GM21576 (cell line): ENCODE data around the gene NRXN2.
A peak's percentile ranks its signal among the peaks of the same experiment; 100 is the strongest.
"Not testable (repeated sequence)": the region's sequence is repeated elsewhere in the genome, so short reads cannot be mapped to it uniquely, and the experiment has no call there.

ENCODE experiments used
- ATAC-seq: cut with Tn5 transposase; IDR thresholded peaks from one replicate; pipeline ENCODE4 v1.9.1; 2021; ENCODE audit warnings: mild to moderate bottlenecking, moderate library complexity; ENCODE audit not compliant: unreplicated experiment

NRXN2 gene

DNA sequence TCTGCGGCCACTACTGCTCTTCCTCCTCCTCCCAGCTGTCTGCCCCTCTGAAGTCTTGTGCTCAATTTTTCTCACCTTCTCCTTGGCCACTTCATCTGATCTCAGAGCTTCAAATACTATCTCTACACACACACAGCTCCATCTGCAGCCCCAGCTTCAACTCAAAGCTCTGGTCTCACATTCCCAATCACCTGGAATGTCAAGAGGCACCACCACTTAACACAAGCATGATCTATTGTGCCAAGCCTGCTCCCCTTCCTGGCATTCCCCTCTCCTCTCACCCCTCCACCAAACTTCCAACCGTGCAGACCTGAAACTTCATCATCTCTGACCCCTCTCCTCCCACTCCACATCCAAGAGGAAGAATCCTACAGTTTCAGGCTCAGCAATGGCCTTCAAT lies 17.5 kb downstream of the NRXN2 start:
- no peak for ATAC-seq

DNA sequence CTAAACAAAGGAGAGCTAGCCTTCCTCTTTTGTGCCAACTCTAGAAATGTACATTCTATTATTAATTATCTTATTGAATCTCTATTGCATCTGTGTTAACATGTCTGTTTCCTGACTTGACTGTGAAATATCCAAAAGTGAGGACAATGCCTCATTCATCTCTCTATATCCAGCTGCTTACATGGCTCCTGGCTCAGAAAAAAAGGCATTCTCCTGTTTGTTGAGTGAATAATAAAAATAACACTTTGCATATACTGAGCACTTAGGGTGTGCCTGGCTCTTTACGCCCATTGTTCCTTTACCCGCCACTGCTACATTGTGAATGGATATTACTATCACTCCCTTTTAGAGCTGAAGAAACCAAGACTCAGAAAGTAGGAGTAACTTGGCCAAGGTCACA lies 19.9 kb downstream of the NRXN2 start:
- no peak for ATAC-seq

DNA sequence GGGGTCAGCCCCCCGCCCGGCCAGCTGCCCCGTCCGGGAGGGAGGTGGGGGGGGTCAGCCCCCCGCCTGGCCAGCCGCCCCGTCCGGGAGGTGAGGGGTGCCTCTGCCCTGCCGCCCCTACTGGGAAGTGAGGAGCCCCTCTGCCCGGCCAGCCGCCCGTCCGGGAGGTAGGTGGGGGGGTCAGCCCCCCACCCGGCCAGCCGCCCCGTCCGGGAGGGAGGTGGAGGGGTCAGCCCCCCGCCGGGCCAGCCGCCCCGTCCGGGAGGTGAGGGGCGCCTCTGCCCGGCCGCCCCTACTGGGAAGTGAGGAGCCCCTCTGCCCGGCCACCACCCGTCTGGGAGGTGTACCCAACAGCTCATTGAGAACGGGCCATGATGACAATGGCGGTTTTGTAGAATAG lies 21.0 kb downstream of the NRXN2 start:
- ATAC-seq: not testable (repeated sequence)

DNA sequence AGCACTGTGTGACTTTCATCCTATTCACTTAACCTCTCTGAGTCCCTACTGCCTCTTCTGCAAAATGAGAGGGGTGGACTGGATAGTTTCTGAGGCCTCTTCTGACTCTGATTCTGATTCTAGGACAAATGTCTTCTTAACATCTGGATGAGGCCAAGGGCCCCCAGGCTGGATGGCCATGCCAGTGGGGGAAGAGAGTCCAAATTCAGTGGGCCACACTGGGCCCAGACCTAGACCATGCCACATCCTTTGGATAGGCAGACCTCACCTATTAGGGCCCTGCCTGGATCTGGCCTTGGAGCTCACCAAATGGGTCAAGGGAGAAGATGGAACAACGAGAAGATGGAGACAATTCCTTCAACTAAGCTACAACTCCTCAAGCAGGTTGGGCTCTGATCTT lies 24.6 kb downstream of the NRXN2 start:
- no peak for ATAC-seq

DNA sequence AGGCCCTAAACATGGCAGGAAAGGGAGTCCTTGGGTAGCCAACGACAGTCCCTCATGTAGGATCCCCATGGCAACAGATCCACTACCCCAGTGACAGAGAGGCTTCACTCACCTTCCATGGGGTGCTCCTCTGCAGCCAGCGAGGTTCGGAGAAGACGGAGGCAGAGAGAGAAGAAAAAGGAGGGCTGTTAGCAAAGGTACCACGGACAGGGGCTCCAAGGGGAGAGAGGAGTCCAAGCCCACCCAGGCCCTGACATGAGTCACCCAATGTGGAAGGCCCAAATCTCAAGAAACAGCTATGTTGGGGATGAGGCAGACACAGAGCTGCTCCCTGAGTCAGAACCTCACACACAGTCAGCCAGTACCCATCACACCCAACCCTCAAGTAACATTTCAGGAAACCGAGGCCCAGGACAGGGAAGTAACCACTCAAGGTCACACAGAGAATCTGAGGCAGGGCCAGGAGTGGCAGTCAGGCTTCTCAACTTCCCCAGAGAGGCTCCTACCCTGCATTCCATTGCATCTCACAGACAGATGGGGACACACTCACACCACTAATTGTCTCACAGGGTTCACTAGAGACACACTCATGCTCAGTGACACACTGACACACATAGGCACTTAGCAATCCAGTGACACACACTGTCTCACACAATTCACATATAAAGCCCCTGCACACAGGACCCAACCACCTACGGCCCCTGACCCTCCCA lies 25.2 kb downstream of the NRXN2 start:
- no peak for ATAC-seq

DNA sequence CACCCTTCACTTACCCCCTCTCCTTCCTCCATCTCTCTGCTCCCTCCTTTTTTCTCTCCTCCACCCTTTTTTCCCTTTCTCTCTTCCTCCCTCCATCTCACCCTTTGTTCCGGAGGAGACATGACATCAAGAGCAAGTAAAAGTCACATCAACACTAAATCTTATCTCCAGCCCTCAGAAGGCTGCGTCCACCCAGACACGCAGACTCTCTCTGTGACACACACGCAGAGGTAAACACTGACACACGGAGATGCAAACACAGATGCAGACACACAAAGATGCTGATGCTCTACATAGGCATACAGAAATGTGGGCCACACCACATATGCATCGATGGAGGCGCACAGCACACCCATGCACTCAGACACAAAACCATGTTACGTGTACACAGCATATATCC lies 27.0 kb downstream of the NRXN2 start:
- no peak for ATAC-seq

DNA sequence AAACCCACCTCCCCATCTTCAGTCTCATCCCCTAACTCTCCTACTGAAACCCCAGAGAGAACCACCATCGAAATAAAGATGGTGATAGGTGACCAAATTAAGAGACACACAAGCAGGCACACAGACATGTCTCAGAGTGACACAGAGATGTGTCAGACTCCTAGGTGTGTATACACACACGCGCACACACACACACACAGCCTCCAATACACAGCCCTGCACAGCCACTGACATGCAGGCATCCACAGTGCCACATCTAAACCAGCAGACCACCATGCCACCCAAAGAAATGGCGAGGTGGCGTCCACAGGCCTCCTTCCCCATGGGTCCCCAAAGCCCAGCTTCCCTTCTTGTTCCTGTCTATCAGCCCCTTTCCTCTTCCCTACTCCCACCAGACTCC lies 27.4 kb downstream of the NRXN2 start:
- ATAC-seq: no peak

DNA sequence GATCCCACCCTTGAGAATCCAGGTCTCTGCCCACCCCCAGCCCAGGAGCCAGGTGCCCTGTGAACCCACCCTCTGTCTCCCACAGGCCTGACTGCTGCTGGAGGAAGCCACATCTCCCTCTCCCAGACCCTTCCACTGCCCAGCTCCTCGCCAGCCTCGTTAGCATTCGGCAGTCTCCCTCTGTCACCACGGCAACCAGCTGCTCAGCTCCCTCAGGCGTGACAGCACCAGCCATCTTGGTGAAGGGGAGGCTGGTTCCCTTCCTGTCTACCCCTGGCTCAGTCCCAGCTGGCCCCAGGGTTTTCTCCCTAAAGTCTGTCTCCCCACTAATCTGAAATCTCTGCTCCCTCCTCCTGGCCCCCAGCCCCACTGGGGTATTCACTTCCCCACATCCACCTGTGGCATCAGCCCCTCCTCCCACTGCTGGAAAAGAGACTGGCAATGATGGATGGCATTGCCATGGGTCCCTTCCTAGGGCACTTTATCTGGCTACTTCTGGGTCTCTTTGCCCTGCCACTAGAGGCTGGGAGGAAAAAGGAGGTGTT lies 28.1 kb downstream of the NRXN2 start:
- ATAC-seq: no peak

DNA sequence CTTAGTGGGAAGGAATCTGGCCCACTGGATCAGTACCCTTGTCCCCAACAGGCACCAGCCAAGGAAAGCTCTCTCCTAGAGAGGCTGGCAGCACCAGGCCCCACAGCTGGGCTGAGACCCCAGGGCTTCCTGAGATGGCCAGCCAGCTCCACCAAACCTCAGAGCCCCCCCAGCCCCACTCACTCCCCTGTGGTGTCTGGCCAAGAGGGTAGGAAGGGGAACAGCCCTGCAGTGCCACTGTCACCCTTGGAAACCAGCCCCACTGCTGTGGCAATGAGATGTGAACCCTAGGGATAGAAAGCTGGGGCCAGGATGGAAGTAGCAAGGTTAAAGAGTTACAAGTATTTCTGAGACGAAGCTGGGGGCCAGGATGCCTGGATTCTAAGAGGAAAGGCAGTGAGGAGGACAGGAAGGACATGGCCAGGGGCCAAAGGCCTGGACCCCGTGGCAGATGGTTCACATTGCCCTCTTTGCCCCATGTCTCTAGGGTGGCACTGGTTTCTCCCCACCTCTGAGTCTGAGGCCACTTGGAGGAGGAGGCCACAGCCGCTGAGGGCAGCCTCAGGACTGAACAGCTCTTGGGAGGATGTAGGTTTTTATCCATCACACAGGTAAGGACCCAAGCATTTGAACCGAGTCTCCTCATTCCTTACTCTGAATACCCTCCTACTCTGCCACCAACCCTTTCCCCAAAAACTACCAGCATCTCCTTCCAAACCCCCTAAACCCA lies 28.8 kb downstream of the NRXN2 start:
- ATAC-seq: no peak

DNA sequence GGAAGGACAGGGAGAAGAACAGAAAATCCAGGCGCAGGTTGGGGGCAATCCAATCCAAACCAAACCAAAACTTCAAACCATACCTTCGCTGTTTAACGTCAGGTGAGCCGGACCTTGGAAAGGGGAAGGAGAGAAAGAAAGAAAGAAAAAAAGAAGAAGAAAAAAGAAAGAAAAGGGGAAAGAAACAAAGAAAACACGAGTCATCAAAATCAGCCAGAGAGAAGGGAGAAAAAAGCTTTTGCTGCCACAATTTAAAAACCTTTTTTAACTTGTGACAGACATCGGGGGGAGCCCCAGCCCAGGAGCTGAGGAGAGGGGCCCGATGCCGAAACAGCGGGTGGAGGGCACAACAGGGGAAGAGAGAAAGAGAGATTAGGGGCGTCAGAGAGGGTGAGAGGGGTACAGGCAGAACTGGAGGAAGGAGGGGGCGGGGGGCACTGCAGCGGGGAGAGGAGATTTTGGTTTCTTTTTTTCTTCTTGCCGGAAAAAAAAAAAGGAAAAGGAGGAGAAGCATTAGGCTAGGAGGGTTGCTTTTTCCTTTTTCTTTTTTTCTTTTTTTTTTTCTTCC lies 30.1 kb downstream of the NRXN2 start:
- ATAC-seq: no peak

DNA sequence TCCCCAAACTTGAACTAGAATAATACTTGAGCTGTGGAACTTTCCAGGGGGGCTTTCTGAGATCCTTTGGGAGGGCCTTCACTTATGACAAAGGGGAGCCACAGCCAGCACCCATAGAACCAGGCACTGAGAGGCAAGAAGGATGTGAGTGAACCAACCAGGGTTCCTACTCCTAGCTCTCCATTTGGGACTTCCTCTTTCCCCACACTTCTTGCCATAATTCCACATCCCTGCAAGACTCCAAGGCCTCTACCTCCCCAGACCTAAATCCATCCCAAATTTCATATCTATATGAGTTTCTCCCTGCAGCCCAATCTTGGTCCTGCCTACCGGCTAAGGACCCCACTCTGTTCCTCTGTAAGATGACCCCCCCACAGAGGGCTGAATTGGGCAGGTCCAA lies 31.5 kb downstream of the NRXN2 start:
- ATAC-seq: no peak

DNA sequence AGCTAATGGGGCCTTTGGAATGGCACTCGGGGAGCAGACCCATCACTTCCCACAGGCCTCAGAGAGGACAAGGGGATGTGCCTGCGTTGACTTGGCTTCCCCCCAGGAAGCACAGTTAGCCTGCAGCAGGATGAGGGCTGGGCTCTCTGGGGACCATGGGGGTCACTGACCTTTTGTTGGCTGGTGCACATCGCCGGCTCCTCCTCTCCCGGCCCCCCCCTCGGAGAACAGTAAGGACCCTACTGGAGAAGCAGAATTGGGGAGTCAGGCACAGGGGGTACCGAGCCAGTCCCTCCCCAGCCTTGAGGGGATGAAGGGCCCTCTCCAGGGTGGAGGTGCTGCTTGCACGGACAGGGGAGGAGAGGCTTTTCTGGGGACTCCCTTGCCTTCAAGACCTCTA lies 32.8 kb downstream of the NRXN2 start:
- no peak for ATAC-seq

DNA sequence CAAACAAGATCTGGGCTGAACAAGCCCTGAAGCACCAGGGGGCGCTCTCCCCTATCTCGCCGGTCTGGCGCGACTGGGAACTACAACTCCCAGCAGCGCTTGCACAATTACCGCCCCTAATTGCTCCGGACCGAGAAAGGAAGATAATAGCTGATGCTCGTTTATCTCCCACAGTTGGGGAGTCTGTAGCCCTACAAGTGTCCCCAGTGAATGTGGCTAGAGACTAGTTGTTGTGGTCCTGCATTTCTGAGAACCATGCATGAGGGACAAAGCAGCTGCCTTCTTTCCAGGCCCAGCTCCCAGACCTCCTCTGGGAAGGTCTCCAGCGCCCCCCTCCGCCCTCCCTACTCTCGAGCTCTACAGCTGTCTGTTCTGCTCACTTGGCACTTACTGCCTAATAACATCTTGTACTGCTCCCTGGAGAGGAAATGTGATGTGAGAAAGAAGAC lies 34.4 kb downstream of the NRXN2 start:
- peak; percentile 64 for ATAC-seq

DNA sequence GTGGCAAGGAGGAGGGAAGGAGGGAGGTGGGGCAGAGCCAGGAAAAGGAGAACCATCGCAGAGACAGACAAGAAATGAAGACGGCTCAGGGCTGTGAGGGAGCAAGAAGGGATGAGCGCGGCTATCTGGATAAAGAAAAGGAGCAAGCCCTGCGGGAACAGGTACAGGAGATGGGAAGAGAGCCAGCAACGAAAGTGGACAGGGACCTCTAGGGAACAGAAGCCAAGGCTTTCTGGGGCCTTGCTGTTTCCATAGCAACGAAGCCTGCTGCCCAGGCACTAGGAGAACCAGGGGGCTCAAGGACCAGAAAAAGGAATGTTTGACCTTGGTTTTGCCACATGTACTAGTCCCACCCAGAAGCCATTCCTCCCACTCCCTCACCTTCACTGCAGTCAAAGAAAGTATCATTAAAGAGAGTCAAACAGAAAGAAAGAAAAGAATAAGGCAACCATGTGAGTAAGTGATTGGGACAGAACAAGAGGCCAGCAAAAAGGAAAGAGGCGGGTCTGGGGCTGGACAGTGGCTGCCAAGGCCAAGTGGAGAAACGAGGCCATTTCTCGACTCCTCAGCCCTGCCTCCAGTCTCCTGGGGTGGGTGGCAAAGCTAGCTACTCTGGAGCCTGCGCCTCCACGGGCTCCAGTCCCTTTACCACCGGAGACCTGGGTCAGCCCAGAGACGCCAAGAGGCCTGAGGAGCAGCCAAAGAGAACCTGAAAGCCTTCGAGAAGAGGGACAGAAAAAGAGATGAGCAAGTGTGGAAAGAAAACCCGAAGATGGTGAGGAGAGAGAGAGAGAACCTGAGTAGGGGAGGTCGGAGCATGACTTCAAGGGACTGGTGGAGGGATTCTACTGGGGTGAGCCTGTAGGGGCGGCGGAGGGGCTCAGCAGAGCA lies 35.1 kb downstream of the NRXN2 start:
- no peak for ATAC-seq

DNA sequence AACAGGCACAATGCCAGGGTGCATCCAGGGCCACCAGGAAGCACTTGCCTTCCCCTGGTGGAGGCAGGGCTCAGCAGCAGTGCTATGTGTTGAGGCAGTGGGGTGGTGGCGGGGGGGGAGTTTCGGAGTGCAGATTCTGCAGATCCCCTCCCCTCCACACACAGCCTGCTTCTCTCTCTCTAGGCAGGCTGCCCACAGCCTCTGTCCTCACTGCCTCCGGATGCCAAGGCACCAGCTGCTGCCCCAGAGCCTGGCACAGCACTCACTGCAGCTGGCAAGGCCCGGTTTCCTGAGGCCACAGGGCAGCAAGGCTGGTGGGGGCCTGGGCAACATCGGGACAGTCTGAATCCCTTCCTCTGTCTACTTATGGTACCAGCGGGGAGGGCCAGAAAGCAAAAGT lies 35.8 kb downstream of the NRXN2 start:
- ATAC-seq: no peak

DNA sequence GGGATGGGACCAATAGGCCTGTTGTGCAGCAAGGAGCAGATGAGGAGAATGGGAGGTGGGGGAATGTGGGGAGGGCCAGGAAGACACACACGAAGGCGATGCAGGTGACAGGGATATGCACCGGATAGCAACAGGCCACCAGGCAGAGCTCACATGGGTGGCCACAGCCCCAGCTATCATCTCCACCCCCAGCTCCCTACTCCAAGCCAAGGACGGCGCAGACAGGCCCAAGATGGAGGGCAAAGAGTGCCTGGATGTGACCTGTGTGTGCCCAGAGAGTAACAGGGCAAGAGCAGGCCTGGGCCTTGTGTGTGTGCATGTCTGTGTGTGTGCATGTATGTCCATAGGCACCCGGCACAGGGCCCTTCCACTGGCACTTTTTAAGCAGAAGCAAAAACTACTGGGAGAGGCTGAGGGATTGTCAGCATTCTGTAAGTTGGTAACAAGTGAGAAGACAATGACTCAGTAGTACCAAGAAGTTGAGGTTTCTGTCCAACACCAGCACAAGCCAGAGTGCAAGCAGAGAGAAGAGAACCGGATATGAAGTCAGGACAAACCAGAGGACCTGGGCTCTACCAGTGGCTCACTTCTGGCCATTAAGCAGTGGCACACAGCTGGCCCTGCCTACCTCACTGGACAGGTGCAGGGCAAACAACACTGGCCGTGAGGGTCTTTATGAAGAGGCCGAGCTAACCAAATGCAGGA lies 36.4 kb downstream of the NRXN2 start:
- ATAC-seq: no peak

DNA sequence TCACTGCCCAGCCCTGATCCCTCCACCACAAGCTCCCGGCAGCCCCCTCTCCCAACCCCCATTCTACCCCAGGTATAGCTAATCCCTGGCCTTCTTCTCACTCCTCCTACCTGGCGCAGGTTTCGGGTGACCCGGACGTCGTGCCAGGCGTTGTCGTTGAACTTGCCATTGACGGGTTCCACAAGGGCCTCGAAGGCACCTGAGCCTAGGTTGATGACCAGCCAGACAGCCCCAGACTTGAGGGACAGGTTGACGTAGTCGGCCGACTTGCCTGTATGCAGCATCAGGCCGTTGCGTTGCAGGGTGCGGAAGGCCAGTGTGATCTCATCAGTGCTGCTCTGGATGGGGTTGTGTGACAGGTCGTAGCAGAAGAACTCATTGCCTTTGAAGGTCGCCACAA lies 37.5 kb downstream of the NRXN2 start:
- ATAC-seq: no peak

DNA sequence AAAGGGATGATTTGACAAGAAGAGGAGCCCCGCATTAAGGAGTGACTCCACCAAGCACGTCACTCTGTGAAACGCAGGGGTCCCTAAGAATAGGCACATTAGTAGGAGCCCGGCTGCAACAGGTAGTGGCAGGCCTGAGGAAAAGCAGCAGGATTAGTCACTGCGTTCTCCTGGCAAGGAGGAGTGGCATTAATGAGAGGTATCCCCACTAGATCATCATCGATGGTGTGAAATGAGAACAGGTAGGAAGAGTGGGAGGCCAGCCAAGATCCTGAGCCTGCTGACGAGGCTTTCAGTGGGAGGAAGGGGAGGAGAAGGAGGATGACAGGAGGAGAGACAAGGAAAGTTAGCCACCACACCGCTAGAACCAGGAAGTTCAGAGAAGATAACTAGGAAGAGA lies 38.6 kb downstream of the NRXN2 start:
- ATAC-seq: no peak

DNA sequence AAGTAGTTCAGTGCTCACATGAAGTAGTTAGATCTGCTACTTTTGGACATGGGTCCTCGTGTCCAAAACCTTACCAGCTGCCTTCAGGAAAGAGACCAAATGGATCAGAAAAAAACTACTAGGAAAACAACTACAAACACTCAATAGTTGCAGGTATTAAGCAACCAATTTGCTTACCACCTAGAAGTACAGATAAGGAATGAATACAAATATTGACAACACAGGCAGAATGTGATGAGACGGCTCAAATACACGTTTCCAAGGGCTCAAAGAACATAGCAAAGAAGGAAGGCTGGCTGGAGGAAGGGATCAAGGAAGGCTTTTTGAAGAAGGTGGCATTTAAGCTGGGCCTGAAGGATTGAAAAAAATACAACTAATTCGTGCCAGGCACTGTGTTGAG lies 41.8 kb downstream of the NRXN2 start:
- no peak for ATAC-seq

DNA sequence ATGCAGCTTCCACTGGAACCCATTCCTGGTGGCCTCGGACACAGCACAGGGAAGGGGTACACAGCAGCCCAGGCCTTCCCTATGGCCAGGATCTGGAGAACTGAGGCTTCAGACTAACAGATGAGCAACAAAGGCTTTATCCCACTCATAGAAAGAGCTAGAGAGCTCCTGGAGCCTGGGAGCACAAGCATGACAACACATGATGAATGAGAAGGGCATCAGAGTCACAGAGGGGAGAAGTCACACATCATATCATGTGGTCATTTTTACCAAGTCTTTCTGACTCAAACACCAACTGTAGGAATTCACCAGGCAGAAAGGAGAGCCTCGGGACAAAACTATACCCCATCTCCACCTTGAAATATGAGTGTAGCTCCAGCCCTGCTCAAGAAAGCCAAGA lies 43.2 kb downstream of the NRXN2 start:
- no peak for ATAC-seq
